Kidney (tissue), 14 donors: ENCODE measurements around the gene SPC24. TPM values are rescaled to one million over a fixed set of nuclear protein-coding genes. Genes with fewer than 3 reads are reported as not detected.
"Not testable (repeated sequence)": the region's sequence is repeated elsewhere in the genome, so short reads cannot be mapped to it uniquely, and the experiment has no call there.

Experiments used
- DNase-seq, 5 donors: peaks; one replicate each; pipeline ENCODE4 v3.0.0-alpha.2; 2013 to 2020
- FAIRE-seq: peaks from 2 replicates; lab custom pipeline; 2012; peaks lifted over from hg19 to GRCh38; lab: Jason Lieb, UNC
- H3K27ac ChIP-seq, 2 donors: one replicate each; pipeline ENCODE4 v1.7.0; 2013; ENCODE audit warnings: low read depth in 2 of 2, low read length in 2 of 2, inconsistent platforms in 1 of 2
- H3K27me3 ChIP-seq: one replicate; pipeline ENCODE4 v1.7.1; 2013; ENCODE audit warnings: low read length, inconsistent platforms; ENCODE audit not compliant: control insufficient read depth, insufficient read depth
- H3K36me3 ChIP-seq, 3 donors: one replicate each; pipeline versions ENCODE4 v1.7.0 to v1.7.1; 2013; ENCODE audit warnings: low read length in 3 of 3, control low read depth in 1 of 3, inconsistent platforms in 1 of 3; ENCODE audit not compliant: insufficient read depth in 3 of 3, control insufficient read depth in 2 of 3
- H3K4me1 ChIP-seq, 3 donors: one replicate each; pipeline versions ENCODE4 v1.7.0 to v1.7.1; 2013; ENCODE audit warnings: low read length in 3 of 3, inconsistent platforms in 1 of 3, low read depth in 1 of 3; ENCODE audit not compliant: control insufficient read depth in 2 of 3, insufficient read depth in 2 of 3
- H3K4me3 ChIP-seq, 3 donors: one replicate each; pipeline versions ENCODE4 v1.7.0 to v1.8.1; 2013; ENCODE audit warnings: low read length in 3 of 3, control low read depth in 1 of 3, inconsistent platforms in 1 of 3
- H3K9ac ChIP-seq, 3 donors: one replicate each; pipeline versions ENCODE4 v1.7.0 to v1.7.1; 2013; ENCODE audit warnings: low read length in 3 of 3, control low read depth in 1 of 3, inconsistent platforms in 1 of 3
- H3K9me3 ChIP-seq, 3 donors: one replicate each; pipeline versions ENCODE4 v1.7.0 to v1.7.1; 2013; ENCODE audit warnings: low read length in 3 of 3, control low read depth in 1 of 3, inconsistent platforms in 1 of 3; ENCODE audit not compliant: control insufficient read depth in 2 of 3, insufficient read depth in 1 of 3
- intact Hi-C: fragments of 100-400 bp; cut with DNase I; formaldehyde crosslinking; loops from one replicate; pipeline ENCODE4 v1.11.1; 2022
- polyA plus RNA-seq: library from polyadenylated mRNA; stranded (reverse); fragments of 350-450 nt; fragmentation: Illumina TruSeq; extraction: RNeasy Lipid Tissue Mini Kit (QIAGEN cat#74804); gene quantifications from one replicate; pipeline ENCODE4 v1.2.3, GENCODE V29; 2014; ENCODE audit warnings: low read depth, low replicate concordance; ENCODE audit not compliant: insufficient read depth
- total RNA-seq: library from RNA; stranded (reverse); fragmentation: NEBNext Ultra II Directional; extraction: Animal tissue kit (Norgen Biotek cat#: 25700); gene quantifications from one replicate; pipeline ENCODE4 v1.2.1, GENCODE V29; 2021
- TF ChIP-seq, protein P1 (sequence below): IDR thresholded peaks from 3 replicates; pipeline ENCODE4 v1.5.1; 2012; ENCODE audit warnings: mild to moderate bottlenecking, moderate library complexity, borderline replicate concordance; ENCODE audit not compliant: insufficient read depth; ENCODE audit errors: extremely low read depth
- donor health status: control.
- donor health status: control.
- donor health status: control.
- donor health status: control.
- donor health status: control.
- donor health status: DM: yes; HTN: yes; CAD: no.
- donor health status: Normal renal cell carcinoma (clear cell type).

The SPC24 gene
- total and polyA plus RNA-seq, 2 donors from 2014 or later: 0.65 to 1.7 TPM

DNA sequence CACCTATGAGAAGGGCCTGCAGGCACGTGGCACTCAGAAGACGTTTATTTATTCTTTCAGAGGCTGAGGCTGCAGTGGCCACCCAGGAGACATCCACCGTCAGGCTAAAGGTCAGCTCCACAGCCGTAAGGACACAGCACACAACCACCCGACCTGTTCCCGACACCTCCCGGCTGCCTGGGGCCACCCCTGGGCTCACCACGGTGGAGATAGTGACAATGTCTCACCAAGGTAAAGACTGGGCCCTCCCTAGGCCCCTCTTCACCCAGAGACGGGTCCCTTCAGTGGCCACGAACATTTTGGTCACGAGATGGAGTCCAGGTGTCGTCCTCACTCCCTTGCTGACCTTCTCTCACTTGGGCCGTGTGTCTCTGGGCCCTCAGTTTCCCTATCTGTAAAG lies 32.5 kb downstream of the SPC24 start:
- TF ChIP-seq, protein P1, sequence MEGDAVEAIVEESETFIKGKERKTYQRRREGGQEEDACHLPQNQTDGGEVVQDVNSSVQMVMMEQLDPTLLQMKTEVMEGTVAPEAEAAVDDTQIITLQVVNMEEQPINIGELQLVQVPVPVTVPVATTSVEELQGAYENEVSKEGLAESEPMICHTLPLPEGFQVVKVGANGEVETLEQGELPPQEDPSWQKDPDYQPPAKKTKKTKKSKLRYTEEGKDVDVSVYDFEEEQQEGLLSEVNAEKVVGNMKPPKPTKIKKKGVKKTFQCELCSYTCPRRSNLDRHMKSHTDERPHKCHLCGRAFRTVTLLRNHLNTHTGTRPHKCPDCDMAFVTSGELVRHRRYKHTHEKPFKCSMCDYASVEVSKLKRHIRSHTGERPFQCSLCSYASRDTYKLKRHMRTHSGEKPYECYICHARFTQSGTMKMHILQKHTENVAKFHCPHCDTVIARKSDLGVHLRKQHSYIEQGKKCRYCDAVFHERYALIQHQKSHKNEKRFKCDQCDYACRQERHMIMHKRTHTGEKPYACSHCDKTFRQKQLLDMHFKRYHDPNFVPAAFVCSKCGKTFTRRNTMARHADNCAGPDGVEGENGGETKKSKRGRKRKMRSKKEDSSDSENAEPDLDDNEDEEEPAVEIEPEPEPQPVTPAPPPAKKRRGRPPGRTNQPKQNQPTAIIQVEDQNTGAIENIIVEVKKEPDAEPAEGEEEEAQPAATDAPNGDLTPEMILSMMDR: no peak
- no peaks in the 10 kb centered on the region for H3K27me3 ChIP-seq
- H3K36me3 ChIP-seq: peaks cover 2 to 29% (median 8%) of the 10 kb centered on the region in 3 donors
- H3K27ac ChIP-seq: no peak overlapping the region
- no peak overlapping the region for H3K9ac ChIP-seq
- DNase-seq (no peak), FAIRE-seq (no peak)
- H3K9me3 ChIP-seq: no peaks in the 10 kb centered on the region
- intact Hi-C loops: loop anchor here (10.0 kb wide), 1 partner anchor 88 kb away; no protein-coding TSS in a partner anchor
- no peak overlapping the region for H3K4me3 ChIP-seq
- H3K4me1 ChIP-seq: no peaks in the 10 kb centered on the region

DNA sequence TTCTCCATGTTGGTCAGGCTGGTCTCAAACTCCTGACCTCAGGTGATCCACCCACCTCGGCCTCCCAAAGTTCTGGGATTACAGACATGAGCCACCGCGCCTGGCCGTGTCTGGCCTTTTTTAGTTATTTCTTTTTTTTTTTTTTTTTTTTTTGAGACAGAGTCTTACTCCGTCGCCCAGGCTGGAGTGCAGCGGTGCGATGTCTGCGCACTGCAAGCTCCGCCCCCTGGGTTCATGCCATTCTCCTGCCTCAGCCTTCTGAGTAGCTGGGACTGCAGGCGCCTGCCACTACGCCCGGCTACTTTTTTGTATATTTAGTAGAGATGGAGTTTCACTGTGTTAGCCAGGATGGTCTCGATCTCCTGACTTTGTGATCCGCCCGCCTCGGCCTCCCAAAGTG lies 33.6 kb downstream of the SPC24 start:
- H3K4me1 ChIP-seq, H3K9ac ChIP-seq, H3K27me3 ChIP-seq, H3K9me3 ChIP-seq, FAIRE-seq, H3K27ac ChIP-seq, DNase-seq, H3K4me3 ChIP-seq: not testable (repeated sequence)
- H3K36me3 ChIP-seq: peaks cover 2 to 28% (median 3%) of the 10 kb centered on the region in 3 donors
- intact Hi-C loops: loop anchor here (10.0 kb wide), 1 partner anchor 87 kb away; no protein-coding TSS in a partner anchor

DNA sequence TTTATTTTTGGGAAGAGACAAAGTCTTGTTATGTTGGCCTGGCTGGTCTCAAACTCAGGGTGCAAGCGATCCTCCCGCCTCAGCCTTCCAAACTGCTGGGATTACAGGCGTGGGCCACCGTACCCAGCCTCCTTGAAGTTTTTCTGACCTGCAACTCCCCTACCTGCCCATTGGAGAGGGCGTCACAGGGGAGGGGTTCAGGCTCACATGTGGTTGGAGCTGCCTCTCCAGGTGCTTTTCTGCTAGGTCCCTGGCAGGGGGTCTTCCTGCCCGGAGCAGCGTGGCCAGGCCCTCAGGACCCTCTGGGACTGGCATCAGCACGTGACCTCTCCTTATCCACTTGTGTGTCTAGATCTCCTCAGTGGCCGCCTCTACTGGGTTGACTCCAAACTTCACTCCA lies 39.1 kb downstream of the SPC24 start:
- no peaks in the 10 kb centered on the region for H3K9me3 ChIP-seq
- peaks cover 2 to 22% (median 19%) of the 10 kb centered on the region in 3 donors for H3K36me3 ChIP-seq
- FAIRE-seq: no peak
- H3K4me3 ChIP-seq: no peak overlapping the region
- TF ChIP-seq, protein P1: no peak
- no peaks in the 10 kb centered on the region for H3K27me3 ChIP-seq
- H3K27ac ChIP-seq: no peak overlapping the region
- H3K9ac ChIP-seq: no peak overlapping the region
- intact Hi-C loops: no loop called here
- no peaks in the 10 kb centered on the region for H3K4me1 ChIP-seq
- DNase-seq: no peak

DNA sequence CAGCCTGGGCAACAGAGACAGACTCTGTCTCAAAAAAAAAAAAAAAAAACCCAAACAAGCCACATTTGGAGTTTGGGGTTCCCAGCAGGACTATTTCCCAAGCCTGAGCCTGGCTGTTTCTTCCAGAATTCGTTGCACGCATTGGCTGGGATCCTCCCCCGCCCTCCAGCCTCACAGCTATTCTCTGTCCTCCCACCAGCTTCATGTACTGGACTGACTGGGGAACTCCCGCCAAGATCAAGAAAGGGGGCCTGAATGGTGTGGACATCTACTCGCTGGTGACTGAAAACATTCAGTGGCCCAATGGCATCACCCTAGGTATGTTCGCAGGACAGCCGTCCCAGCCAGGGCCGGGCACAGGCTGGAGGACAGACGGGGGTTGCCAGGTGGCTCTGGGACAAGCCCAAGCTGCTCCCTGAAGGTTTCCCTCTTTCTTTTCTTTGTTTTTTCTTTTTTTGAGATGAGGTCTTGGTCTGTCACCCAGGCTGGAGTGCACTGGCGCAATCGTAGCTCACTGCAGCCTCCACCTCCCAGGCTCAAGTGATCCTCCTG lies 39.6 kb downstream of the SPC24 start:
- DNase-seq: no peak
- no peaks in the 10 kb centered on the region for H3K9me3 ChIP-seq
- intact Hi-C loops: no loop called here
- H3K9ac ChIP-seq: no peak overlapping the region
- no peak for FAIRE-seq
- H3K4me3 ChIP-seq: no peak overlapping the region
- H3K36me3 ChIP-seq: peaks cover 2 to 21% (median 19%) of the 10 kb centered on the region in 3 donors
- TF ChIP-seq, protein P1: no peak
- no peaks in the 10 kb centered on the region for H3K27me3 ChIP-seq
- no peak overlapping the region for H3K27ac ChIP-seq
- no peaks in the 10 kb centered on the region for H3K4me1 ChIP-seq
